Activated CD4-positive, alpha-beta T cell treated with anti-CD3 and anti-CD28 coated beads, Interleukin-2, amount 10 ng/mL, durations not matched to agents 7 days and 5 days (primary cell): ENCODE data around the gene FAM237B. TPM values are rescaled to one million over a fixed set of nuclear protein-coding genes. Genes with fewer than 3 reads are reported as not detected.
A peak's percentile ranks its signal among the peaks of the same experiment; 100 is the strongest.
"Not testable (repeated sequence)": the region's sequence is repeated elsewhere in the genome, so short reads cannot be mapped to it uniquely, and the experiment has no call there.

ENCODE experiments used
- CTCF ChIA-PET: fragments of 350-600 bp; sonication (Branson Sonifier 250); formaldehyde crosslinking; loops from one replicate; lab custom pipeline; 2021; ENCODE audit warnings: antibody characterized with exemption; lab: Charles Lee
- POLR2A ChIA-PET: fragments of 350-600 bp; sonication (Branson Sonifier 250); formaldehyde crosslinking; loops from one replicate; lab custom pipeline; 2021; ENCODE audit warnings: antibody characterized with exemption; lab: Charles Lee
- DNase-seq: peaks from one replicate; pipeline ENCODE4 v3.0.0-alpha.2; 2020
- H3K27ac Mint-ChIP-seq: one replicate; pipeline ENCODE4 v1.8.0; 2021; ENCODE audit warnings: mild to moderate bottlenecking, moderate library complexity, mixed read lengths
- H3K27me3 Mint-ChIP-seq: one replicate; pipeline ENCODE4 v1.8.0; 2021; ENCODE audit warnings: mixed read lengths
- H3K36me3 Mint-ChIP-seq: one replicate; pipeline ENCODE4 v1.8.0; 2021; ENCODE audit warnings: low read depth, mixed read lengths
- H3K4me1 Mint-ChIP-seq: one replicate; pipeline ENCODE4 v1.8.0; 2021; ENCODE audit warnings: mixed read lengths
- H3K4me3 Mint-ChIP-seq: one replicate; pipeline ENCODE4 v1.8.0; 2021; ENCODE audit warnings: mild to moderate bottlenecking, moderate library complexity, mixed read lengths
- H3K9me3 Mint-ChIP-seq: one replicate; pipeline ENCODE4 v1.8.0; 2021; ENCODE audit warnings: mixed read lengths
- total RNA-seq, 2 experiments: library from RNA; stranded (reverse); gene quantifications; one replicate each; pipeline ENCODE4 v1.2.3, GENCODE V29; 2021

FAM237B gene
- not detected for total RNA-seq

DNA sequence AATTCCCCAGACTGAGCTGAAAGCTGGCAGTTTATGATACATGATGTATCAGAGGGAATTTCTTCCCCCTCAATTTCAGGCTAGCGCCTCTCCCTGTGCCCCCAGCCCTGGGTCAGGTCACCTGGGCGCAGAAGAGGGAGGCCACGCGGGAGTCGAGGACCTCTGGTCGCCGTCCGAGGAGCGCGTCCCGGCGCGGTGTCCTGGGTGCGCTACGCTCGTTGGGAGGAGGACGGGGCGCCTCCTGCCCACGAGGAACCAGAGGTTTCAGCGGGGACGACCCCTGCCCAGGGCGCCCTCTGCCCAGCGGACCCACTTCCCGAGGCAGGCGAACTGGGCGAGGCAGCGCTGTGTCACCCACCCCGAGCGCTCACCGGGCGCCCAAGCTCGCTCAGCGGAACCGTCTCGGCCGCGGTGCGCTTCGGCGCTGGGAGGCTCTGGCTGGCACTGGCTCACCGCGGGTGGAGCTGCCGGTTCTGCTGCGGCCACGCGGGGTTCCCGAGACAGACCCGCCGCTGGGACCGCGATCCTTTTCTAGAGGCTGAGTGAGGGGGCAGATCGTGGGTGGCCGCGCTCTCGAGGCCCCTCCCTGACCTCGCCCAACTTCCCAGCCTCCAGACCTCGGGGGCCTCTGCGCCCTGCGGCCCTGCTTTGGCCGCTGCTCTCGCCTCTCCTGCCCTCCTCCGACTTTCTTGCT is at the start of gene FAM237B:
TSS of gene FAM237B (minus strand) at position 504 of the 694 bp plus-strand sequence. CDS start 1,556 bp downstream, outside the sequence.
- DNase-seq: no peak
- ChIA-PET CTCF (no interaction called here), POLR2A (no interaction called here)
- H3K4me3 Mint-ChIP-seq: no peak within 1 kb of the TSS
- peaks cover 4% of the 10 kb centered on the region for H3K4me1 Mint-ChIP-seq
- H3K27ac Mint-ChIP-seq: no peak within 1 kb of the TSS
- H3K9me3 Mint-ChIP-seq: no peaks in the 10 kb centered on the region
- peaks cover 44% of the 10 kb centered on the region for H3K27me3 Mint-ChIP-seq
- no peaks in the 10 kb centered on the region for H3K36me3 Mint-ChIP-seq

DNA sequence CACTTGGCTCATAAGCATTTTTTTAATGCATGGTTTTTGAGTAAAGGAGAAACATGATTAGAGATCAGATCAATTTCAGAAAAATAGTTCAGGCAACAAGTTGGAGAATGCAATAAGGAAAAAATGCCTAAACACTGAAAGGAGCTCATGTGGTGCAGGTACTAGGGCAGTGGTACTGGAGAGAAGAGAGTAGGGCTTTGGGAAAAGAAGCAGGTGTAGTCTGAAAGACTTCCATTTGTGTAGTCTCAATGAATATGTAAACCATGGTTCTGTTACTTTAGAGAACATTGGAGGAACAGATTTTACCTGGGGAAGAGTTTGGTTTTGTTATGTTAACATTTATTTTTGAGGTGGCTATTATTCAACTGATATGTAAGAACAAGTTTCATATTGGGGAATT is 30.9 kb upstream of the FAM237B start:
- Mint-ChIP-seq H3K4me3 (no peak overlapping the region), H3K27ac (no peak overlapping the region), H3K36me3 (peaks cover 44% of the 10 kb centered on the region), H3K27me3 (no peaks in the 10 kb centered on the region), H3K9me3 (peaks cover 11% of the 10 kb centered on the region), H3K4me1 (peaks cover 29% of the 10 kb centered on the region)
- no peak for DNase-seq
- POLR2A ChIA-PET: no interaction called here
- CTCF ChIA-PET: interaction anchor here (0.7 kb wide), 1 partner anchor 172 kb away, joined by 3 read pairs; no protein-coding TSS in a partner anchor

DNA sequence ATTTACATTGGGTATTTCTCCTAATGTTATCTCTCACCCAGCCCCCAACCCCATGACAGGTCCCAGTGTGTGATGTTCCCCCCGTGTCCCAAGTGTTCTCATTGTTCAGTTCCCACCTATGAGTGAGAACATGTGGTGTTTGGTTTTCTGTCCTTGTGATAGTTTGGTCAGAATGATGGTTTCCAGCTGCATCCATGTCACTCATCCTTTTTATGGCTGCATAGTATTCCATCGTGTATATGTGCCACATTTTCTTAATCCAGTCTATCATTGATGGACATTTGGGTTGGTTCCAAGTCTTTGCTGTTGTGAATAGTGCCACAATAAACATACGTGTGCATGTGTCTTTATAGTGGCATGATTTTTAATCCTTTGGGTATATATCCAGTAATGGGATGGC is 28.9 kb upstream of the FAM237B start:
- POLR2A ChIA-PET, H3K27me3 Mint-ChIP-seq, H3K27ac Mint-ChIP-seq, H3K9me3 Mint-ChIP-seq, DNase-seq, H3K4me3 Mint-ChIP-seq, CTCF ChIA-PET: not testable (repeated sequence)
- peaks cover 38% of the 10 kb centered on the region for H3K4me1 Mint-ChIP-seq
- peaks cover 26% of the 10 kb centered on the region for H3K36me3 Mint-ChIP-seq

DNA sequence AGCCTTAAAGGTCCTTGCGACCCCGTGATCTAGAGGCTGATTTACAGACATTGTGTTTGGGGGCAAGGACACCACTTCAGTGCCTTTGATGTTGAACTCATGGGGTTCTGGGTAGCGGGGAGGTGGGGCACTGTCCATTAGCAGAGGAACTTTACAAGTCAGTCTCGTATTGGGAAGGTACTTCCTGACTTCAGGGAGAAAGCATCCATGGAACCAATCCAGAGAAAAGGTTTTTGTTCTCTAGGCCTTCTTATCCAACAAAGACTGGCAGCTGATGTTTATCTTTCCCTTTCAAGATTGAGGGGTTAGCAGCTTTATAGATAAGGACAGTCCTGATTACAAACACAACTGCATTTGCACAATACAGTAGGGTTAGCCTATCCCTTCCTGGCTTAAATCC is 28.2 kb upstream of the FAM237B start:
- H3K9me3 Mint-ChIP-seq: peaks cover 2% of the 10 kb centered on the region

DNA sequence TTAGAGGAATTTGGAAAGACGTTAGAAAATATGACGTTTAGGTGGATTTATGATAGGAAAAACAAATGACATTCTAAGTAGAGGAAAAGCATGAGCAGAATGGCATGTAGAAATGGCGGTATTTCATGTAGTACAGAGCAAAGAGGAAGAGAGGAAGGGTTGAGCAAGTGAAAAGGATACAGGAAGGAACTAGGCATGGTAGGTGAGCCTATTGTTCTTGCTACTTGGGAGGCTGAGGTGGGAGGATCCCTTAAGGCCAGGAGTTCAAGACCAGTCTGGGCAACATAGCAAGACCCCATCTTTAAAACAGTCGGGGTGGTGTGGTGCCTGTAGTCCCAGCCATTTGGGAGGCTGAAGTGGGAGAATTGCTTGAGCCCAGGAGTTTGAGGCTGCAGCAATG is 26.7 kb upstream of the FAM237B start:
- ChIA-PET CTCF (interaction anchor here (1.2 kb wide), 1 partner anchor 73 kb away, joined by 3 read pairs; no protein-coding TSS in a partner anchor), POLR2A (no interaction called here)
- Mint-ChIP-seq H3K36me3 (peaks cover 15% of the 10 kb centered on the region), H3K4me1 (peaks cover 39% of the 10 kb centered on the region), H3K4me3 (peak overlapping the region; percentile 93), H3K27ac (peak overlapping the region; percentile 100), H3K27me3 (no peaks in the 10 kb centered on the region), H3K9me3 (peaks cover 2% of the 10 kb centered on the region)
- no peak for DNase-seq

More for the DNA sequence above, 28.2 kb upstream of the FAM237B start:
- no peak overlapping the region for H3K27ac Mint-ChIP-seq
- ChIA-PET POLR2A (no interaction called here), CTCF (no interaction called here)
- H3K4me3 Mint-ChIP-seq: no peak overlapping the region
- peaks cover 40% of the 10 kb centered on the region for H3K4me1 Mint-ChIP-seq
- no peak for DNase-seq
- peaks cover 25% of the 10 kb centered on the region for H3K36me3 Mint-ChIP-seq
- H3K27me3 Mint-ChIP-seq: no peaks in the 10 kb centered on the region

DNA sequence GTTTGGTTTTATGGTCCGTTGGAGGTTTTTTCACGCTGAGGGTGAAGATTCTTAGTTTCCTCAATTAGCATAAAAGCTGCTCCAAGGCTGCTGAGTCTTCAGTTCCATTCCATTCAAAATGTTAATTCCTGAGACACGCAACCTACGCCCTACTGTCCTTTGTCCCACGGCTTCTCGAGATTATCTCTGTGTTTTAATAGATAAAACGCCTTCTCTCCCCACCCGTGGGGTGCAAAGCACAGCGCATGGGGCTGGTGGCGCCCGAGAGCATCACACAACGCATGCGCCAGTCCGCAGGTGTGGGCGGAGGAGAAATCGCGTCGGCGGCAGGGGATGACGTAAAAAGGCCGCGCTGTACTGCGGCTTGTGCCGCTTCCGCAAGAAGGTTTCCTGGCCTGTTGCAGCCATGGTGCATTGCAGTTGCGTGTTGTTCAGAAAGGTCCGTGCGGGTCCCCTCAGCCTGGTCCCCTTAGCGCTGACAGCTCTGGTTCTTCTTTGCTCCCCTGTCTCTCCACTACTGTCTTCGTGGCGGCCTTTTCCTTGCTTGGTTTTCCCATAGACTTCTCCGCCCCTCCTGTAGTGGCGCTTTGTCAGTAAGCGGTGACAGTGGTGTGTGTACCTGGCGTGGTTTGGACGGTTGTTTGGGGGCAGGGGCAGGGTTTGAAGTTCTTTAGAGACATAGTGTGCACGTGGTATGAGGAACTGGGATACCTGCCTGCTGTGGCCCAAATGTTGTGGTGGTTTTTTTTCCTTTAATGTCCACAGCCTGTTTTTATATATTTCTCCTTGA is 25.4 kb upstream of the FAM237B start, which contains the start of gene GTPBP10:
TSS of gene GTPBP10 (plus strand) at position 381 of the 790 bp plus-strand sequence. CDS start at position 407, 26 bp downstream.
- CTCF ChIA-PET: interaction anchor here (0.9 to 1.2 kb wide), 4 partner anchors 9 to 168 kb away, joined by 3 to 4 read pairs (median 3); no protein-coding TSS in a partner anchor
- H3K4me3 Mint-ChIP-seq: peak within 1 kb of the TSS; percentile 93
- H3K4me1 Mint-ChIP-seq: peaks cover 37% of the 10 kb centered on the region
- peak; percentile 94 for DNase-seq
- peak within 1 kb of the TSS; percentile 100 for H3K27ac Mint-ChIP-seq
- POLR2A ChIA-PET: no interaction called here
- H3K9me3 Mint-ChIP-seq: peaks cover 2% of the 10 kb centered on the region
- peaks cover 9% of the 10 kb centered on the region for H3K36me3 Mint-ChIP-seq
- no peaks in the 10 kb centered on the region for H3K27me3 Mint-ChIP-seq

DNA sequence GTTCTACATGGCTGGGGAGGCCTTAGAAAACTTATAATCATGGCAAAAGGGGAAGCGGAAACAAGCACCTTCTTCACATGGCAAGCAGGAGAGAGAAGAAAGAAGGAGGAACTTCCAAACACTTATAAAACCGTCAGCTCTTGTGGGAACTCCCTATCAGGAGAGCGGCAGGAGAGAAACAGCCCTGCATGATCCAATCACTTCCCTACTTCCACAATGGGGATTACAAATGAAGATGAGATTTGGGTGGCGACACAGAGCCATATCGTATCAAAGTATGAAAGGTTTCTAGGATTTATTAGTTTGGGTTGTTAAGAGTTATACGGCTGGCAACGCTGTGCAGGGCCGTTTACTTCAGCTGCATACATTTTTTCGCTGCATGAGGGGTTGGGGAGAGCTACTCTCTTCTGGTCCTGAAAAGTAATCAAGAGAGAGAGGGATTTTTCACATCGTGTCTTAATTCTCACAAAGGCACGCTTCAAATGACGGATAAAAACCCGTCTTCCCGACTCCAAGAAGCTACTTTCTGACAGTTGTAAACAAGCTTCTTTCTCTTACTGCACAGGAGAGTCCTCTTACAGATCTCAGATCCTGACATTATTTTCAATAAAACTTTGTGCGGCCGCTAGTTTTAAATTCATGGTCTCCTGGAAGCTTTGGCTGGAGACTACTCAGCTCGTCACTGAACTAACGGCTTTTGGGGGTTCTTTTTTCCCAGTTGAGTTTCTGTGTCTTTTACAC is 24.7 kb upstream of the FAM237B start:
- H3K36me3 Mint-ChIP-seq: peaks cover 9% of the 10 kb centered on the region
- peak overlapping the region; percentile 100 for H3K27ac Mint-ChIP-seq
- DNase-seq: no peak
- peaks cover 36% of the 10 kb centered on the region for H3K4me1 Mint-ChIP-seq
- peak overlapping the region; percentile 93 for H3K4me3 Mint-ChIP-seq
- CTCF ChIA-PET: interaction anchor here (0.9 to 1.1 kb wide), 3 partner anchors 10 to 167 kb away, joined by 3 to 4 read pairs (median 3); no protein-coding TSS in a partner anchor
- POLR2A ChIA-PET: no interaction called here
- H3K9me3 Mint-ChIP-seq: peaks cover 2% of the 10 kb centered on the region
- H3K27me3 Mint-ChIP-seq: no peaks in the 10 kb centered on the region

DNA sequence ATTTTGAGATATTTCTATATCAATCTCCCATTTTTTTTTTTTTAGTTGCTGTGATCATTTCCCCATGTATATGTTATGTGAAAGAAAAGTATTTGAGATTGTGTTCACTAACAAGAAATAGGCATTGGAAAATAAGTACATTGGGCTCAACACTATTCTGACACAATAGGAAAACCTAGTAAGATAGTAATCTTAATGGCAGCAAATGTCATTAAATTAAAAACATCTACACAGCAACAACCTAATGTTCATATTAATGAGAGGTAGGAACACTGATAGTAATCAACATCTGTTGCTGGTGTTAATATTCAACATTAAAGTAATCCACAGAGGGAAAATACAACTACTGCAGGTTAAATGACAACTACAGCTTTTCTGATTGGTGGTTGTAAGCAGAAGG is 23.9 kb upstream of the FAM237B start:
- DNase-seq: no peak
- Mint-ChIP-seq H3K27ac (peak overlapping the region; percentile 100), H3K36me3 (peaks cover 6% of the 10 kb centered on the region)

DNA sequence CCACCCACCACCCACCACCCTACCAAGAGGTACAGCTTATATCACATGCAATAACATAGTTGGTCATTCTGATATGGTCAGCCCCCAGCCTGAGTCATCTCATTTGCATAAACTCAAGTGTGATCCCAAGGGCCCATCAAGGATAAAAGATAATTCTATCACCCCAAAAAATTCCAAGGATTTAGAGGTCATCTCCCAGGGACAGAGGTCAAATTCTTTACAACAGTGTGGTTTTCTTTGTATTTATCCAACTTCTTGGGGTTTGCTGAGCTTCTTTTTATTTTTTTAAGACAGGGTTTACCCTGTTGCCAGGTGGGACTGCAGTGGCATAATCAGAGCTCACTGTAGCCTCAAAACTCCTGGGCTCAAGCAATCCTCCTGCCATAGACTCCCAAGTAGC is 16.0 kb upstream of the FAM237B start:
- DNase-seq: no peak
- peaks cover 5% of the 10 kb centered on the region for H3K9me3 Mint-ChIP-seq
- peaks cover 8% of the 10 kb centered on the region for H3K27me3 Mint-ChIP-seq
- no peak overlapping the region for H3K27ac Mint-ChIP-seq
- H3K4me1 Mint-ChIP-seq: no peaks in the 10 kb centered on the region
- H3K36me3 Mint-ChIP-seq: no peaks in the 10 kb centered on the region
- POLR2A ChIA-PET: no interaction called here
- CTCF ChIA-PET: no interaction called here
- H3K4me3 Mint-ChIP-seq: no peak overlapping the region

More for the DNA sequence above, 23.9 kb upstream of the FAM237B start:
- Mint-ChIP-seq H3K9me3 (peaks cover 2% of the 10 kb centered on the region), H3K27me3 (no peaks in the 10 kb centered on the region), H3K4me3 (peak overlapping the region; percentile 93), H3K4me1 (peaks cover 33% of the 10 kb centered on the region)
- ChIA-PET CTCF (interaction anchor here (1.2 kb wide), 1 partner anchor 83 kb away, joined by 3 read pairs; no protein-coding TSS in a partner anchor), POLR2A (no interaction called here)

DNA sequence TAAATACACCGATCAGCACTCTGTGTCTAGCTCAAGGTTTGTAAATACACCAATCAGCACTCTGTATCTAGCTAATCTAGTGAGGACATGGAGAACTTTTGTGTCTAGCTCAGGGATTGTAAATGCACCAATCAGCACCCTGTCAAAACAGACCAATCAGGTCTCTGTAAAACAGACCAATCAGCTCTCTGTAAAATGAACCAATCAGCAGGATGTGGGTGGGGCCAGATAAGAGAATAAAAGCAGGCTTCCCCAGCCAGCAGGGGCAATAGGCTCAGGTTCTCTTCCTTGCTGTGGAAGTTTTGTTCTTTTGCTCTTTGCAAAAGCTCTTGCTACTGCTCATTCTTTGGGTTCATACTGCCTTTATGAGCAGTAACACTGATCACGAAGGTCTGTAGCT is 13.8 kb upstream of the FAM237B start:
- CTCF ChIA-PET, DNase-seq, H3K4me1 Mint-ChIP-seq, H3K36me3 Mint-ChIP-seq, H3K27ac Mint-ChIP-seq, H3K9me3 Mint-ChIP-seq, POLR2A ChIA-PET, H3K27me3 Mint-ChIP-seq, H3K4me3 Mint-ChIP-seq: not testable (repeated sequence)

DNA sequence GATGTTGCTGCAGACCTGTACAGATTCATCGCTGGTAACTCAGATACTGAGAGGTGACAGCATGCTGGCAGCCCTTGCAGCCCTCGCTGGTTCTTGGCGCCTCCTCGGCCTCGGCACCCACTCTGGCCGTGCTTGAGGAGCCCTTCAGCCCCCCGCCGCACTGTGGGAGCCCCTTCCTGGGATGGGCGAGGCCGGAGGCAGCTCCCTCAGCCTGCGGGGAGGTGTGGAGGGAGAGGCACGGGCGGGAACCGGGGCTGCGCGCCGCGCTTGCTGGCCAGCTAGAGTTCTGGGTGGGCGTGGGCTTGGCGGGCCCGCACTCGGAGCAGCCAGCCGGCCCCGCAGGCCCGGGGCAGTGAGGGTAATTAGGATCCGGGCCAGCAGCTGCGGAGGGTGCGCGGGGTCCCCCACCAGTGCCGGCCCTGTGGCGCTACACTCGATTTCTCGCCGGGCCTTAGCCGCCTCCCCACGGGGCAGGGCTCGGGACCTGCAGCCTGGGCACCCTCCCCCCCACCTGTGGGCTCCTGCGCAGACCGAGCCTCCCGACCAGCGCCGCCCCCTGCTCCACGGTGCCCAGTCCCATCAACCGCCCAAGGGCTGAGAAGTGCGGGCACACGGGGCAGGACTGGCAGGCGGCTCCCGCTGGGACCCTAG is 13.2 kb upstream of the FAM237B start:
- Mint-ChIP-seq H3K27ac (no peak overlapping the region), H3K27me3 (peaks cover 9% of the 10 kb centered on the region), H3K36me3 (no peaks in the 10 kb centered on the region), H3K9me3 (peaks cover 5% of the 10 kb centered on the region), H3K4me3 (no peak overlapping the region), H3K4me1 (no peaks in the 10 kb centered on the region)
- no peak for DNase-seq
- ChIA-PET POLR2A (no interaction called here), CTCF (no interaction called here)

DNA sequence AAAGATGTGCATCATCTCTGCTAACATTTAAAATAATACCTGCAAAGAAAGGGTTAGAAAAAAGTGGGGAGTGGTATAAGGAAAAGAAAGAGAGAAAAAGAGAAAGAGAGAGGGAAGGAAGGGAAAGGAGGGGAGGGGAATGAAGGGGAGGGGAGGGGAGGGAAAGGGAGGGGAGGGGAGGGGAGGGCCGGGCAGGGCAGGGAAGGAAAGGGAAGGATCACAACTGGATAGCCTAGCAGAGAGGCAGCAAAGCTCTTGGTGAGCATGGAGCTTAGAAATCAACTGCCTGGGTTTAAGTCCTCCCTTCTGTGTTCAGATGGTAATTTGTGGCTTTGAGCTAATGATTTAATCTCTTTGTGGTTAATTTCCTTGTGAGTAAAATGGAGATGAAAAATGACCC is 5.4 kb upstream of the FAM237B start:
- Mint-ChIP-seq H3K27ac (no peak overlapping the region), H3K27me3 (peaks cover 18% of the 10 kb centered on the region), H3K36me3 (no peaks in the 10 kb centered on the region), H3K4me3 (no peak overlapping the region), H3K9me3 (no peaks in the 10 kb centered on the region), H3K4me1 (no peaks in the 10 kb centered on the region)
- POLR2A ChIA-PET: no interaction called here
- CTCF ChIA-PET: no interaction called here
- no peak for DNase-seq
